KMS-11 (cell line): ENCODE results near the gene CCL22.

Experiments used
- H2AFZ ChIP-seq: fragments of 200-600 bp; sonication (generic); 2 replicates; pipeline ENCODE4 v1.6.1; 2016; ENCODE audit warnings: antibody characterized with exemption, mixed run types, low read depth
- H3K27ac ChIP-seq: fragments of 200-600 bp; sonication (generic); 2 replicates; pipeline ENCODE4 v1.6.1; 2016; ENCODE audit warnings: mild to moderate bottlenecking, mixed run types
- H3K27me3 ChIP-seq: fragments of 200-600 bp; sonication (generic); 2 replicates; pipeline ENCODE4 v1.6.1; 2017; ENCODE audit warnings: mild to moderate bottlenecking, low read depth, mixed run types, moderate library complexity; ENCODE audit not compliant: insufficient read depth
- H3K36me3 ChIP-seq: fragments of 200-600 bp; sonication (generic); 2 replicates; pipeline ENCODE4 v1.6.1; 2017; ENCODE audit warnings: mild to moderate bottlenecking, mixed run types; ENCODE audit not compliant: insufficient read depth
- H3K4me1 ChIP-seq: fragments of 200-600 bp; sonication (generic); 2 replicates; pipeline ENCODE4 v1.6.1; 2016; ENCODE audit warnings: mild to moderate bottlenecking, low read depth, mixed run types; ENCODE audit not compliant: poor library complexity, severe bottlenecking
- H3K4me2 ChIP-seq: fragments of 200-600 bp; sonication (generic); 2 replicates; pipeline ENCODE4 v1.7.0; 2016; ENCODE audit warnings: mild to moderate bottlenecking, mixed run types
- H3K4me3 ChIP-seq: fragments of 200-600 bp; sonication (generic); IDR thresholded peaks from 2 replicates; pipeline ENCODE4 v1.6.1; 2017; ENCODE audit warnings: low read depth, low read length, mixed read lengths; ENCODE audit not compliant: insufficient read depth
- H3K79me2 ChIP-seq: fragments of 200-600 bp; sonication (generic); 2 replicates; pipeline ENCODE4 v1.6.1; 2016; ENCODE audit warnings: low read depth, mixed run types; ENCODE audit not compliant: insufficient read depth
- H3K9ac ChIP-seq: fragments of 200-600 bp; sonication (generic); 2 replicates; pipeline ENCODE4 v1.6.1; 2016; ENCODE audit warnings: mild to moderate bottlenecking, mixed run types
- H4K20me1 ChIP-seq: fragments of 200-600 bp; sonication (generic); 2 replicates; pipeline ENCODE4 v1.6.1; 2016; ENCODE audit warnings: mild to moderate bottlenecking, mixed run types; ENCODE audit not compliant: insufficient read depth
- CTCF ChIP-seq: fragments of 200-600 bp; sonication (generic); conservative IDR thresholded peaks from 2 replicates; pipeline ENCODE4 v1.6.1; 2017; ENCODE audit warnings: low read depth, mild to moderate bottlenecking, antibody characterized with exemption, low read length, moderate library complexity, mixed read lengths

CCL22 gene, protein sequence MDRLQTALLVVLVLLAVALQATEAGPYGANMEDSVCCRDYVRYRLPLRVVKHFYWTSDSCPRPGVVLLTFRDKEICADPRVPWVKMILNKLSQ

DNA sequence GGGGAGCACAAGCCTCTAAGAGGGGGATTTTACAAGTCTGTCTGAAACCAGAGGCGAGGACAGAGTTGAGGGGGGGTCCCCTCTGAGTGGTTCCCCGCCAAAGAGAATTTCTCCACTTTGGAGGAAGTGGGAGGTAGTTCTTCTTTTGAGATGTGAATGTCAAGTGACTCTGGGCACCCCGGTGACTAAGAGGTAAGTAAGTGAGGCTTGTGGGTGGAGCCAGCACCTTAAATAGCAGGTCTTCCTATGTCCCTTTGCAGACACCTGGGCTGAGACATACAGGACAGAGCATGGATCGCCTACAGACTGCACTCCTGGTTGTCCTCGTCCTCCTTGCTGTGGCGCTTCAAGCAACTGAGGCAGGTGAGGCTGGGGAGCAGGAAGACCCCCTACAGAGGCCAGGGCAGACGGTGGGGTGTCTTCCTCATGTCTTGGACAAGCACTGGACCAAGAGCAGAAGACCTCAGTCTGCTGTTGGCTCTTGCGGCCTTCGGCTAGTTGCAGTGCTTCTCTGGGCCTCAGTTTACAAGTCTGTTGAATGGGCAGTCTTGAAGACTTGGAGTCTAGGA, at the start of gene CCL22:
CCL22 (plus strand) TSS at position 257 of the 569 bp plus-strand sequence; CDS start at position 291, 34 bp downstream.
- Histone ChIP-seq H3K4me3 (no peak within 1 kb of the TSS), H3K27ac (no peak within 1 kb of the TSS), H3K27me3 (no peaks in the 10 kb centered on the region), H3K36me3 (no peaks in the 10 kb centered on the region), H3K9ac (no peak within 1 kb of the TSS), H3K79me2 (no peaks in the 10 kb centered on the region), H3K4me2 (no peak within 1 kb of the TSS), H4K20me1 (no peaks in the 10 kb centered on the region), H3K4me1 (no peaks in the 10 kb centered on the region), H2AFZ (no peak within 1 kb of the TSS)
- no peak for TF ChIP-seq CTCF

DNA sequence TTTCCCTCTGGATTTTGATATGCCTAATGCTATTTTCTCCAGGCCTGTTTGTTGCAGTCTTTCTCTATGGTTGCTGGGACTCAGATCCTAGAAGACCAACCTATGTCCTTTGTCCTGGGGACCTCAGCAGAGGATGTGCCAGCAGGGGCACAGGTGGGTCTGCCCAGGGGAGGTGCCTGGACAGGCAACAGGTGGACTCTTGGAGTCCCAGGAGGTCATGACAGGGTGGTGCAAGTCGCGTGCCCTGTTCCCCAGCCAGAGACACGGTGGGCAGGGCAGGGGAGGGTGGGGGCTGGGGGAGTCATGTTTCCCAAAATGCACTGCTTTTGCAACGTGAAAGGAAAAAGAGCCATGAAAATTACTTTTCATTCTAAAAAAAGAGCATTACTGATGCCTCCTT, 47.8 kb upstream of the CCL22 start:
- H3K27ac ChIP-seq, result no peak overlapping the region
- no peaks in the 10 kb centered on the region for H4K20me1 ChIP-seq
- no peaks in the 10 kb centered on the region for H3K27me3 ChIP-seq
- no peak overlapping the region for H3K4me3 ChIP-seq
- H3K9ac ChIP-seq, result no peak overlapping the region
- H2AFZ ChIP-seq, result no peak overlapping the region
- peaks cover 8% of the 10 kb centered on the region for H3K4me1 ChIP-seq
- H3K36me3 ChIP-seq, result no peaks in the 10 kb centered on the region
- no peaks in the 10 kb centered on the region for H3K79me2 ChIP-seq
- no peak for TF ChIP-seq CTCF
- H3K4me2 ChIP-seq, result no peak overlapping the region

DNA sequence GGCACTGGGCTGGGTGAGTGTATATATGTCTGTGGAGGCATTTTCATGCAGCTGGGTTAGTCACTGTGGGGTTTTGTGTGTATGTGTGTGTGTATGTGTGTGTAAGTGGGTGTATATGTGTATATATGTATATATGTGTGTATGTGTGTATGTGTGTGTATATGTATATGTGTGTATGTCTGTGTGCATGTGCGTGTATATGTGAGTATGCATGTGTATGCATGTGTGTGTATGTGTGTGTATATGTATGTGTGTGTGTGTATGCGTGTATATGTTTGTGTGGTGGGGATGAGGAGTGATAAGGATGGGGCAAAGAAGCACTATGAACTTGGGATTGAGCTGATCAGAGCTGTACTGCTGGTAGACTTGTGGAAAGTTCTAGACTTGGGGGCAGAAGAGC, 45.1 kb upstream of the CCL22 start:
- no peak overlapping the region for H3K4me2 ChIP-seq
- H3K27ac ChIP-seq, result no peak overlapping the region
- TF ChIP-seq CTCF, result no peak

GRCh38 chr16:57314161-57314785, 44.3 kb upstream of the CCL22 start:
- Histone ChIP-seq H4K20me1 (no peaks in the 10 kb centered on the region), H3K27me3 (no peaks in the 10 kb centered on the region), H2AFZ (no peak overlapping the region), H3K79me2 (no peaks in the 10 kb centered on the region), H3K4me1 (peaks cover 8% of the 10 kb centered on the region), H3K9ac (no peak overlapping the region), H3K4me2 (0 out of 2 replicates have a peak overlapping the region, but pooled peaks have one; percentile 2), H3K27ac (no peak overlapping the region), H3K36me3 (no peaks in the 10 kb centered on the region), H3K4me3 (no peak overlapping the region)
- TF ChIP-seq CTCF, result no peak

More for the DNA sequence above, 45.1 kb upstream of the CCL22 start:
- H3K4me3 ChIP-seq, result no peak overlapping the region
- no peak overlapping the region for H3K9ac ChIP-seq
- no peaks in the 10 kb centered on the region for H3K79me2 ChIP-seq
- H4K20me1 ChIP-seq, result no peaks in the 10 kb centered on the region
- H3K36me3 ChIP-seq, result no peaks in the 10 kb centered on the region
- no peak overlapping the region for H2AFZ ChIP-seq
- H3K4me1 ChIP-seq, result peaks cover 8% of the 10 kb centered on the region
- no peaks in the 10 kb centered on the region for H3K27me3 ChIP-seq
